AG04449 (cell line): ENCODE measurements around the gene VEGFD.
"Not testable (repeated sequence)": the region's sequence is repeated elsewhere in the genome, so short reads cannot be mapped to it uniquely, and the experiment has no call there.

Experiments
- CTCF ChIA-PET: fragments of 350-600 bp; formaldehyde crosslinking; extraction: SDS; loops from one replicate; lab custom pipeline; 2021; ENCODE audit warnings: antibody characterized with exemption; lab: Yijun Ruan, JAX
- POLR2A ChIA-PET: fragments of 400-600, 350-600 bp; formaldehyde crosslinking; extraction: SDS; loops from one replicate; lab custom pipeline; 2020; ENCODE audit warnings: antibody characterized with exemption, inconsistent platforms; lab: Yijun Ruan, JAX
- DNase-seq: peaks from one replicate; pipeline ENCODE4 v3.0.0-alpha.2; 2010; ENCODE audit warnings: low read depth, low spot score
- H3K4me3 ChIP-seq: 2 replicates; pipeline ENCODE4 v1.5.1; 2011; ENCODE audit warnings: low read depth, mild to moderate bottlenecking, control low read depth, low read length
- CTCF ChIP-seq: IDR thresholded peaks from one replicate; pipeline ENCODE4 v1.5.1; 2011; ENCODE audit warnings: mild to moderate bottlenecking, moderate library complexity, low read length, control low read depth, inconsistent platforms; ENCODE audit not compliant: insufficient read depth; ENCODE audit errors: missing control alignments

The VEGFD gene

DNA sequence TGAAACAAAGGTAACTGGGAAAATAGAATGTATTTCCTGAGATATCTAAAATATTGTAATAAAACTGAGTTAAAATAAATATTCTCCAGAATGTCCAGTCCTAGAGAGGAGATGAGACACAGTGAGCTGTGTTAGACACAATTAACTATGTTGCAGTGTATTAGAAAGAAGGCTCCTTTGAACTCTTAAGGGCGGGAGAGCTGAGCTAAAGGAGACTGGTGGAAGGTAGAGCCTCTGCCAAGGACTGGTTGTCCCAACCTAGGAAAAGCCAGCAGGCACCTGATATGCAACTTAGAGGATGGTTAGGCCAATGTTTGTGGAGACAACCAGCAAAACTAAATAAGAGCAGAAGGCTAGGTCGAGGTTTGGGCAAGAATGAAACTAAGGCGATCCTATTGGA is 73.1 kb downstream of the VEGFD start:
- CTCF ChIA-PET: interaction anchor here (1.9 kb wide), 1 partner anchor 11 kb away, joined by 9 read pairs; no protein-coding TSS in a partner anchor
- no peak for TF ChIP-seq CTCF
- POLR2A ChIA-PET: no interaction called here

DNA sequence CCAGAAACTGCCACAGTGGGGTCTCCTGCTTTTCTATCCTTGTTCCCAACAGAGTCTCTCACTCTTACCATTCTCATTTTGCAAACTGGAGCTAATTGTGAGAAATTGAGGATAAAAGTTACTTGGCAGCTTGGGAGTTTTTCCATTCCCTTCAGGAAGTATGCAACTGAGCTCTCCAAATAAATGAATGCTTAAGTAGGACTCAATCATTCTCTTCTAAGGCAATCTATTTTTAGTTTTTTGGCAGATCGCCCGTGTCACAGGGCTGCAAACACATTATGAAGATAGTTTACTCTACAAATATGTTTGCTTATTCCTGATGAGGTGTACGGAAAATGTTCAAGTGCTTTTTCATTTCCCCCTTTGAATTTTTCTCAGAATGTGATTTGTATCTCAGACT is 74.1 kb downstream of the VEGFD start:
- no peak for DNase-seq
- CTCF ChIA-PET: no interaction called here
- no peak for TF ChIP-seq CTCF
- no peak overlapping the region for H3K4me3 ChIP-seq
- POLR2A ChIA-PET: no interaction called here

More for the DNA sequence above, 73.1 kb downstream of the VEGFD start:
- no peak for DNase-seq
- H3K4me3 ChIP-seq: no peak overlapping the region

DNA sequence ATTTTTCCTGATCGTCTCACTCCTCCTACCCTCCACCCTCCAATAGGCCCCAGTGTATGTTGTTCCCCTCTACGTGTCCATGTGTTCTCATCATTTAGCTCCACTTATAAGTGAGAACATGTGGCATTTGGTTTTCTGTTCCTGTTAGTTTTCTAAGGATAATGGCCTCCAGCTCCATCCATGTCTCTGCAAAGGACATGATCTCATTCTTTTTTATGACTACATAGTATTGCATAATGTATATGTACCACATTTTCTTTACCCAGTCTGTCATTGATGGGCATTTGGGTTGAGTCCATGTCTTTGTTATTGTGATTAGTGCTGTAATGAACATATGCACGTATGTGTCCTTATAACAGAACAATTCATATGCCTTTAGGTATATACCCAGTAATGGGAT is 78.3 kb downstream of the VEGFD start:
- CTCF ChIA-PET, H3K4me3 ChIP-seq, DNase-seq, POLR2A ChIA-PET: not testable (repeated sequence)

- TF ChIP-seq CTCF: no peak
- POLR2A ChIA-PET: no interaction called here
- H3K4me3 ChIP-seq: no peak overlapping the region
- DNase-seq: no peak
- CTCF ChIA-PET: no interaction called here
Observed at GRCh38 chrX:15301924-15302323, 82.3 kb downstream of the VEGFD start.

DNA sequence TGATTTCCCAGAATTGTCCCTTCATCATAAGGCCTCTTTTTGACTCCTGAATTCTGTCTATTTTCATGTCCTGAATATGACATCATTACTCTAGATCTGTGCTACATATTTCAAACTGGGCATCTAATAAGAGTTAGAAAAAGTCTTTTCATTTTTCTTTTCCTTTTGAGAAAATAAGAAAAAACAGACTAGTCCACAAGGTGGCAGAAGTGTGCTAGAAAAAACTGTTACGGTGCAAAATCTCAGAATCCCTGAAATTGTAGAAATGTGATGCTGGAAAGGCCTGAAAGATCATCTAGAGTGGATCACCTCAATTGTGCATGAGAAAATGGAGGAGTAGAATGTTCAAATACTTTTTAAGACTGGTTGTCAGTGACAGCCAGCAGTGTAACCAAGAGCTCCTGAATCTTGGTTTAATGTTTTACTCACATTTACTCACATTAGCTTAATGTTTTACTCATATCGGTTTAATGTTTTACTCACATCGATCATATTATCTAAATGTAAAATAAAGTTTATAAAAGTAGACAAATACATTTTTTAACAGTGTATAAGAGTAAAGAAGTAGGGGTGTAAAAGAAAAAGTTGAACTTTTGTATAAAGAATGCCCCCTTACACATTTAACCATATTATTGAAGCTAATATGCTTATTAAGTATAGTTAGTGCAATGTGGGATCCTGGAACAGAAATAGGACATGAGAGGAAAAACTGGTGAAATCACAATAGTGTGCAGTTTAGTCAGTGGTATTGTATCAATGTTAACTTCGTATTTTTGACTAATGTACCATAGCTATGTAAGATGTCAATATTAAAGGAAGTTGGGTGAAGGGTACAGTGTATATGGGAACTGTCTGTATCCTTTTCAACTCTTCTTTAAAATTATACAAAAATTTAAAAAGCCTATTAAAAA is 84.0 kb downstream of the VEGFD start:
- ChIA-PET POLR2A (no interaction called here), CTCF (interaction anchor here (0.9 to 1.9 kb wide), 10 partner anchors 8 to 168 kb away, joined by 3 to 9 read pairs (median 4); no protein-coding TSS in a partner anchor)
- H3K4me3 ChIP-seq: no peak overlapping the region
- DNase-seq: no peak
- TF ChIP-seq CTCF: no peak

DNA sequence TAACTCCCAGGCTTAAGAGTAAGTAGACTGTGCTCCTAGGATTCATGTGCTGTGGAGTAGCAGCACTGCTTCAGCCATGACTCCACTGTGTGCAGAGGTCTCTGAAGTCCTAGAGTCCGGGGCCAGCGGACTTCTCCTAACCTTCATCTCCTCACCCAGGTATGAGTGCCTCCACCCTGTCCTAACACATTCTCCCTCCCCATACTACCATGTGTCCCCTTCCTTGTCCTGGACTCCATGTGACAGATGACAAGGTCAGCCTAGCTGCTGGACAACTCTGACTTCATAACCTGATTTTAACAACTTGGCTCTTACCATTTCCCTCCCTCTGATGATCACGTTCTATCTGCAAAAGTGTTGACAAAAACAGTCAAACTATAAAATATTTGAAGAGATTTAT is 85.4 kb downstream of the VEGFD start:
- CTCF ChIA-PET: no interaction called here
- no peak for TF ChIP-seq CTCF

GRCh38 chrX:15298201-15298600 is 86.0 kb downstream of the VEGFD start:
- DNase-seq: no peak
- TF ChIP-seq CTCF: no peak
- ChIA-PET POLR2A (no interaction called here), CTCF (no interaction called here)
- no peak overlapping the region for H3K4me3 ChIP-seq

More for the DNA sequence above, 85.4 kb downstream of the VEGFD start:
- no peak overlapping the region for H3K4me3 ChIP-seq
- DNase-seq: no peak
- POLR2A ChIA-PET: no interaction called here
